H1 (cell line): ENCODE data around the gene PPM1L.

Source experiments
- BRCA1 ChIP-seq: IDR thresholded peaks from 2 replicates; pipeline ENCODE4 v1.6.1; 2012; ENCODE audit warnings: low read depth, low read length, improper control_type of control experiment
- CHD7 ChIP-seq: fragments of 300-600 bp; sonication (generic); IDR thresholded peaks from 2 replicates; pipeline ENCODE4 v1.7.1; 2012; ENCODE audit warnings: low read length, moderate library complexity, mild to moderate bottlenecking, inconsistent platforms; ENCODE audit not compliant: insufficient replicate concordance
- CREB1 ChIP-seq: IDR thresholded peaks from 2 replicates; pipeline ENCODE4 v1.6.1; 2012; ENCODE audit warnings: inconsistent platforms
- CTCF ChIP-seq, 3 experiments: IDR thresholded peaks; 1 replicate in 2 of 3; 2 replicates in 1 of 3; pipeline versions ENCODE4 v1.5.1 to v1.6.1; 2011; ENCODE audit warnings: low read length in 3 of 3, mild to moderate bottlenecking in 3 of 3, inconsistent platforms in 2 of 3, low read depth in 1 of 3, moderate library complexity in 1 of 3; ENCODE audit not compliant: insufficient read depth in 1 of 3; ENCODE audit errors: control extremely low read depth in 1 of 3
- EP300 ChIP-seq, 2 experiments: IDR thresholded peaks; 1 replicate in 1 of 2; 2 replicates in 1 of 2; pipeline ENCODE4 v1.6.1; 2011 to 2012; ENCODE audit warnings: low read depth in 2 of 2, low read length in 2 of 2, mild to moderate bottlenecking in 2 of 2, borderline replicate concordance in 1 of 2, inconsistent platforms in 1 of 2, moderate library complexity in 1 of 2
- EZH2 ChIP-seq: fragments of 200-600 bp; sonication (generic); IDR thresholded peaks from 2 replicates; pipeline ENCODE4 v1.7.1; 2012; ENCODE audit warnings: low read depth, mild to moderate bottlenecking, moderate library complexity, low read length, inconsistent platforms; ENCODE audit not compliant: severe bottlenecking
- FOSL1 ChIP-seq: IDR thresholded peaks from 2 replicates; pipeline ENCODE4 v1.6.1; 2011; ENCODE audit warnings: mild to moderate bottlenecking, low read depth, low read length, moderate library complexity; ENCODE audit not compliant: insufficient read depth
- GABPA ChIP-seq: IDR thresholded peaks from 2 replicates; pipeline ENCODE4 v1.6.1; 2011; ENCODE audit warnings: mild to moderate bottlenecking, low read length, moderate library complexity, borderline replicate concordance; ENCODE audit not compliant: insufficient read depth
- PHF8 ChIP-seq: fragments of 200-600 bp; sonication (generic); conservative IDR thresholded peaks from 2 replicates; pipeline ENCODE4 v1.7.1; 2012; ENCODE audit warnings: low read depth, mild to moderate bottlenecking, inconsistent platforms, low read length, moderate library complexity
- POLR2A ChIP-seq, 2 experiments: IDR thresholded peaks; 1 replicate in 1 of 2; 2 replicates in 1 of 2; pipeline ENCODE4 v1.6.1; 2011; ENCODE audit warnings: low read depth in 2 of 2, low read length in 2 of 2, mild to moderate bottlenecking in 2 of 2; ENCODE audit errors: control extremely low read depth in 1 of 2
- SIN3A ChIP-seq, 2 experiments: IDR thresholded peaks in 1 of 2; conservative IDR thresholded peaks in 1 of 2; 2 replicates each; pipeline ENCODE4 v1.6.1; 2011 to 2012; ENCODE audit warnings: low read length in 2 of 2, improper control_type of control experiment in 1 of 2, low read depth in 1 of 2, mild to moderate bottlenecking in 1 of 2
- SP1 ChIP-seq: IDR thresholded peaks from 2 replicates; pipeline ENCODE4 v1.6.1; 2011; ENCODE audit warnings: low read depth, low read length
- ZNF274 ChIP-seq: IDR thresholded peaks from 2 replicates; pipeline ENCODE4 v1.7.0; 2012; ENCODE audit warnings: low read length, borderline replicate concordance; ENCODE audit errors: extremely low read depth

GRCh38 chr3:160999274-160999673 is 243.2 kb downstream of the PPM1L start:
- no peak for TF ChIP-seq EP300 (IDR thresholded peaks at IDR 0.05; ENCODE audit: borderline replicate concordance in 1 of 2, low read depth in 2 of 2, low read length in 2 of 2)
- TF ChIP-seq CHD7 = no peak
- TF ChIP-seq BRCA1 = no peak
- TF ChIP-seq SP1 = no peak
- TF ChIP-seq GABPA = no peak
- no peak for TF ChIP-seq FOSL1
- no peak for TF ChIP-seq CTCF (IDR thresholded peaks at IDR 0.05; ENCODE audit: control extremely low read depth in 1 of 3, insufficient read depth in 1 of 3, low read depth in 1 of 3, low read length in 3 of 3)
- no peak for TF ChIP-seq EZH2
- no peak for TF ChIP-seq POLR2A (IDR thresholded peaks at IDR 0.05; ENCODE audit: control extremely low read depth in 1 of 2, low read depth in 2 of 2, low read length in 2 of 2)
- TF ChIP-seq PHF8 = no peak
- no peak for TF ChIP-seq SIN3A (conservative IDR thresholded peaks at IDR 0.05 in 1 of 2, IDR thresholded peaks at IDR 0.05 in 1 of 2; ENCODE audit: low read depth in 1 of 2, low read length in 2 of 2)
- TF ChIP-seq CREB1 = no peak
- no peak for TF ChIP-seq ZNF274
